HCT116 (cell line): Measurements from ENCODE around the gene HSD3B7. TPM values are rescaled to one million over a fixed set of nuclear protein-coding genes. Genes with fewer than 3 reads are reported as not detected.

Experiments
- ATAC-seq: fragments of 200-7000 bp; cut with Tn5 transposase; 2 replicates; pipeline ENCODE4 v1.9.1; 2020; ENCODE audit warnings: mild to moderate bottlenecking, moderate library complexity
- BruUV-seq: library from RNA; stranded (reverse); fragments of 400-500 nt; replicated peaks from 2 replicates; lab custom pipeline; 2021; lab: Mats Ljungman, UMichigan
- CTCF ChIA-PET: fragments of 300-600 bp; sonication (Branson Sonifier 250); formaldehyde crosslinking; loops from one replicate; lab custom pipeline; 2021; ENCODE audit warnings: antibody characterized with exemption; lab: Charles Lee
- POLR2A ChIA-PET: fragments of 300-600, 350-600 bp; sonication (Branson Sonifier 250); formaldehyde crosslinking; loops from one replicate; lab custom pipeline; 2021; ENCODE audit warnings: antibody characterized with exemption; lab: Charles Lee
- RAD21 ChIA-PET, 2 experiments: fragments of 300-600 bp; sonication (Branson Sonifier 250); formaldehyde crosslinking; loops; one replicate each; lab custom pipeline; 2023; ENCODE audit warnings: low total read pairs in 2 of 2; ENCODE audit not compliant: uncharacterized antibody in 2 of 2, unreplicated experiment in 2 of 2, low non-redundant PET in 1 of 2; lab: Charles Lee
- DNase-seq: peaks from one replicate; pipeline ENCODE4 v3.0.0-alpha.2; 2010; ENCODE audit warnings: low read depth, low spot score
- H2AFZ ChIP-seq: fragments of 200-600 bp; shearing (Covaris generic), sonication (generic); 2 replicates; pipeline ENCODE4 v1.6.1; 2017; ENCODE audit warnings: low read depth, mixed run types, mixed read lengths, antibody characterized with exemption, low read length; ENCODE audit not compliant: poor library complexity, severe bottlenecking
- H3K27ac ChIP-seq: 2 replicates; pipeline ENCODE4 v1.5.1; 2012; ENCODE audit warnings: low read depth, low read length
- H3K27me3 ChIP-seq: fragments of 200-600 bp; sonication (generic); 2 replicates; pipeline ENCODE4 v1.6.1; 2016; ENCODE audit warnings: mixed run types, low read length, mixed read lengths; ENCODE audit not compliant: insufficient read depth
- H3K36me3 ChIP-seq, 2 experiments: fragments of 200-500 bp in 1 of 2; fragments of 200-600 bp in 1 of 2; sonication (Bioruptor generic) in 1 of 2; sonication (generic) in 1 of 2; 2 replicates each; pipeline versions ENCODE4 v1.5.1 to v1.6.1; 2014 to 2016; ENCODE audit warnings: low read length in 2 of 2, inconsistent platforms in 1 of 2, mixed read lengths in 1 of 2, mixed run types in 1 of 2; ENCODE audit not compliant: insufficient read depth in 2 of 2, control insufficient read depth in 1 of 2
- H3K4me1 ChIP-seq, 2 experiments: fragments of 200-600 bp in 1 of 2; sonication (generic) in 1 of 2; 2 replicates each; pipeline versions ENCODE4 v1.5.1 to v1.6.1; 2012 to 2017; ENCODE audit warnings: low read length in 2 of 2, inconsistent platforms in 1 of 2, mild to moderate bottlenecking in 1 of 2, mixed read lengths in 1 of 2, mixed run types in 1 of 2, moderate library complexity in 1 of 2; ENCODE audit not compliant: insufficient read depth in 2 of 2, control insufficient read depth in 1 of 2
- H3K4me2 ChIP-seq: fragments of 200-600 bp; sonication (generic); 2 replicates; pipeline ENCODE4 v1.6.1; 2017; ENCODE audit warnings: mixed run types, low read length, mixed read lengths
- H3K4me3 ChIP-seq, 2 experiments: fragments of 200-600 bp in 1 of 2; sonication (generic) in 1 of 2; replicated peaks in 1 of 2; 2 replicates each; pipeline ENCODE4 v1.5.1; 2011 to 2016; ENCODE audit warnings: low read length in 2 of 2, control low read depth in 1 of 2, low read depth in 1 of 2, mild to moderate bottlenecking in 1 of 2, mixed read lengths in 1 of 2, mixed run types in 1 of 2
- H3K79me2 ChIP-seq: fragments of 200-600 bp; sonication (generic); 2 replicates; pipeline ENCODE4 v1.6.1; 2017; ENCODE audit warnings: mild to moderate bottlenecking, mixed run types, low read length, moderate library complexity, mixed read lengths; ENCODE audit not compliant: insufficient read depth
- H3K9ac ChIP-seq: fragments of 200-600 bp; sonication (generic); 2 replicates; pipeline ENCODE4 v1.6.1; 2016; ENCODE audit warnings: low read length, mixed read lengths
- H3K9me2 ChIP-seq: fragments of 200-600 bp; sonication (generic), shearing (Covaris generic); 2 replicates; pipeline ENCODE4 v1.6.1; 2017; ENCODE audit warnings: mixed run types, mild to moderate bottlenecking, moderate library complexity; ENCODE audit not compliant: insufficient read depth
- H3K9me3 ChIP-seq, 2 experiments: fragments of 200-500 bp in 1 of 2; fragments of 200-600 bp in 1 of 2; sonication (Bioruptor generic) in 1 of 2; sonication (generic) in 1 of 2; 2 replicates each; pipeline ENCODE4 v1.6.1; 2014 to 2017; ENCODE audit warnings: low read length in 2 of 2, mixed read lengths in 2 of 2, inconsistent platforms in 1 of 2, low read depth in 1 of 2, mild to moderate bottlenecking in 1 of 2, mixed run types in 1 of 2, moderate library complexity in 1 of 2; ENCODE audit not compliant: control insufficient read depth in 1 of 2, insufficient read depth in 1 of 2
- H4K20me1 ChIP-seq: fragments of 200-600 bp; sonication (generic), shearing (Covaris generic); 2 replicates; pipeline ENCODE4 v1.6.1; 2017; ENCODE audit warnings: mixed run types, mild to moderate bottlenecking, moderate library complexity; ENCODE audit not compliant: insufficient read depth
- CBX3 ChIP-seq: IDR thresholded peaks from 2 replicates; pipeline ENCODE4 v1.6.1; 2012; ENCODE audit warnings: low read depth
- CEBPB ChIP-seq: IDR thresholded peaks from 2 replicates; pipeline ENCODE4 v1.6.1; 2012; ENCODE audit warnings: low read depth
- ELF1 ChIP-seq: IDR thresholded peaks from 2 replicates; pipeline ENCODE4 v1.6.1; 2012; ENCODE audit warnings: low read depth, borderline replicate concordance
- EZH2 ChIP-seq: fragments of 200-600 bp; sonication (generic); IDR thresholded peaks from 2 replicates; pipeline ENCODE4 v1.6.1; 2017; ENCODE audit warnings: antibody characterized with exemption, mixed run types
- JUND ChIP-seq: IDR thresholded peaks from 2 replicates; pipeline ENCODE4 v1.6.1; 2012
- POLR2A ChIP-seq: IDR thresholded peaks from 2 replicates; pipeline ENCODE4 v1.7.0; 2011; ENCODE audit warnings: borderline replicate concordance; ENCODE audit not compliant: insufficient read depth, insufficient read length; ENCODE audit errors: extremely low read depth
- REST ChIP-seq: IDR thresholded peaks from 2 replicates; pipeline ENCODE4 v1.6.1; 2012; ENCODE audit warnings: low read depth
- SIN3A ChIP-seq: IDR thresholded peaks from 2 replicates; pipeline ENCODE4 v1.6.1; 2012; ENCODE audit warnings: low read depth
- TCF7L2 ChIP-seq: IDR thresholded peaks from 2 replicates; pipeline ENCODE4 v1.7.0; 2011; ENCODE audit warnings: borderline replicate concordance, inconsistent platforms; ENCODE audit not compliant: insufficient read depth, insufficient read length; ENCODE audit errors: extremely low read depth
- ZBTB33 ChIP-seq: IDR thresholded peaks from 2 replicates; pipeline ENCODE4 v1.6.1; 2011; ENCODE audit warnings: mild to moderate bottlenecking, low read length, moderate library complexity; ENCODE audit not compliant: insufficient replicate concordance; ENCODE audit errors: extremely low read depth
- ZFX ChIP-seq: fragments of 450-650 bp; IDR thresholded peaks from 2 replicates; pipeline ENCODE4 v1.6.1; 2017
- ZNF274 ChIP-seq: fragments of 200-500 bp; sonication (Bioruptor generic); IDR thresholded peaks from 2 replicates; pipeline ENCODE4 v1.6.1; 2014; ENCODE audit warnings: mild to moderate bottlenecking, low read depth, low read length, inconsistent platforms
- intact Hi-C: fragments of 100-400 bp; cut with micrococcal nuclease; formaldehyde crosslinking; loops from 2 replicates; pipeline ENCODE4 v1.10.0; 2022
- total RNA-seq: library from RNA; stranded (reverse); gene quantifications from one replicate; pipeline ENCODE4 v1.2.1, GENCODE V29; 2021; ENCODE audit not compliant: unreplicated experiment

Gene HSD3B7
- total RNA-seq, 1 experiment from 2014 or later: 8.6 TPM

- CTCF ChIA-PET: interaction anchor here (1.0 kb wide), 2 partner anchors 8 to 149 kb away, joined by 3 read pairs; partner anchors contain the start of gene HSD3B7
- H3K9me2 ChIP-seq: no peaks in the 10 kb centered on the region
- RAD21 ChIA-PET: no interaction called here
- POLR2A ChIA-PET: interaction anchor here (1.6 kb wide), 1 partner anchor 125 kb away, joined by 3 read pairs; the partner anchor contains the start of gene KAT8
- H3K4me1 ChIP-seq: peaks cover 11 to 28% of the 10 kb centered on the region in 2 experiments
- no peak overlapping the region for H3K9ac ChIP-seq
- ATAC-seq (no peak), DNase-seq (no peak)
- H3K27ac ChIP-seq: no peak overlapping the region
- H3K4me2 ChIP-seq: no peak overlapping the region
- H2AFZ ChIP-seq: no peak overlapping the region
- H3K79me2 ChIP-seq: no peaks in the 10 kb centered on the region
- H3K9me3 ChIP-seq: no peaks in the 10 kb centered on the region
- no peaks in the 10 kb centered on the region for H3K36me3 ChIP-seq
- no TSS peak for BruUV-seq
- TF ChIP-seq ELF1 (no peak), JUND (no peak)
- TF ChIP-seq, all 23 proteins: peak for 0
- H4K20me1 ChIP-seq: no peaks in the 10 kb centered on the region
- no peaks in the 10 kb centered on the region for H3K27me3 ChIP-seq
- intact Hi-C loops: no loop called here
- no peak overlapping the region for H3K4me3 ChIP-seq
These were observed 8.2 kb downstream of the HSD3B7 start for GRCh38 chr16:30992931-30993816.

- Histone ChIP-seq H3K4me2 (peak overlapping the region; percentile 99), H3K9me2 (no peaks in the 10 kb centered on the region), H3K27ac (peak overlapping the region; percentile 70), H3K27me3 (no peaks in the 10 kb centered on the region), H4K20me1 (no peaks in the 10 kb centered on the region), H3K36me3 (no peaks in the 10 kb centered on the region), H3K9ac (peak overlapping the region; percentile 87), H3K9me3 (no peaks in the 10 kb centered on the region), H3K4me1 (peaks cover 22 to 44% of the 10 kb centered on the region in 2 experiments), H3K4me3 (peak overlapping the region; percentile 72 to 83), H3K79me2 (no peaks in the 10 kb centered on the region), H2AFZ (peak overlapping the region; percentile 85)
- RAD21 ChIA-PET: interaction anchor here in 1 of 2 experiments (0.6 kb wide), 1 partner anchor 97 kb away, joined by 3 read pairs; no protein-coding TSS in a partner anchor
- DNase-seq: no peak
- CTCF ChIA-PET: interaction anchor here (1.3 to 1.7 kb wide), 2 partner anchors 10 kb away, joined by 4 to 5 read pairs; partner anchors contain the start of gene HSD3B7
- no TSS peak for BruUV-seq
- ATAC-seq: no peak
- intact Hi-C loops: loop anchor here (5.0 kb wide), 2 partner anchors 76 to 96 kb away; partner anchors contain the start of genes VKORC1, ZNF646 and ZNF668
- POLR2A ChIA-PET: no interaction called here
- TF ChIP-seq TCF7L2 (no peak), CEBPB (no peak), REST (no peak), ELF1 (no peak), POLR2A (no peak), ZBTB33 (no peak), EZH2 (no peak), ZFX (no peak), CBX3 (no peak), SIN3A (no peak), ZNF274 (no peak)
These were observed 10.9 kb downstream of the HSD3B7 start for GRCh38 chr16:30995927-30996323.
